HL-60 (cell line): ENCODE data around the gene KCNF1.

ENCODE experiments used
- GABPA ChIP-seq: IDR thresholded peaks from 2 replicates; pipeline ENCODE4 v1.6.1; 2012; ENCODE audit warnings: low read depth
- POLR2AphosphoS5 ChIP-seq: IDR thresholded peaks from 2 replicates; pipeline ENCODE4 v1.6.1; 2012; ENCODE audit warnings: low read depth
- TF ChIP-seq, protein P1 (sequence below): IDR thresholded peaks from 2 replicates; pipeline ENCODE4 v1.6.1; 2012; ENCODE audit warnings: low read depth; ENCODE audit not compliant: insufficient replicate concordance
- TF ChIP-seq, protein P2 (sequence below): IDR thresholded peaks from one replicate; pipeline ENCODE4 v1.5.1; 2011; ENCODE audit warnings: low read length, control low read depth, inconsistent platforms; ENCODE audit not compliant: insufficient read depth

DNA sequence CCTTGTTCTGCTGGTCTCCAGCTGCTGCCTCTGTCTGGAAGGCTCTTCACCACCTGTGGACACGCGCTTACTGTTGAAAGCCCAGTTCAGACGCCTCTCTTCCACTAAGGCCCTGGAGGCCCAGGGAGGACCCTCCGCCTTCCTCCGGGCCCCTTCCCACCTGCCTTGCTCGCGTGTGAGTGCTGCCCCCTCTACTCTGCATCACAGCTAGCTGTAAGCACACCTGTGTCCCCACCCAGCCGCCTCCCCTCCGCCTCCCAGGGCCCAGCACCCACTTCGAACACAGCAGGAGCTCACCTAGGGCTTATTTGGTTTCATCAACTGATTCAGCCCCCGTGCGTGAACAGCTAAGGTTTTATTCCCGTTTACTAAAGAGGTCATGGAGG lies 49.7 kb downstream of the KCNF1 start:
- TF ChIP-seq, protein P1, sequence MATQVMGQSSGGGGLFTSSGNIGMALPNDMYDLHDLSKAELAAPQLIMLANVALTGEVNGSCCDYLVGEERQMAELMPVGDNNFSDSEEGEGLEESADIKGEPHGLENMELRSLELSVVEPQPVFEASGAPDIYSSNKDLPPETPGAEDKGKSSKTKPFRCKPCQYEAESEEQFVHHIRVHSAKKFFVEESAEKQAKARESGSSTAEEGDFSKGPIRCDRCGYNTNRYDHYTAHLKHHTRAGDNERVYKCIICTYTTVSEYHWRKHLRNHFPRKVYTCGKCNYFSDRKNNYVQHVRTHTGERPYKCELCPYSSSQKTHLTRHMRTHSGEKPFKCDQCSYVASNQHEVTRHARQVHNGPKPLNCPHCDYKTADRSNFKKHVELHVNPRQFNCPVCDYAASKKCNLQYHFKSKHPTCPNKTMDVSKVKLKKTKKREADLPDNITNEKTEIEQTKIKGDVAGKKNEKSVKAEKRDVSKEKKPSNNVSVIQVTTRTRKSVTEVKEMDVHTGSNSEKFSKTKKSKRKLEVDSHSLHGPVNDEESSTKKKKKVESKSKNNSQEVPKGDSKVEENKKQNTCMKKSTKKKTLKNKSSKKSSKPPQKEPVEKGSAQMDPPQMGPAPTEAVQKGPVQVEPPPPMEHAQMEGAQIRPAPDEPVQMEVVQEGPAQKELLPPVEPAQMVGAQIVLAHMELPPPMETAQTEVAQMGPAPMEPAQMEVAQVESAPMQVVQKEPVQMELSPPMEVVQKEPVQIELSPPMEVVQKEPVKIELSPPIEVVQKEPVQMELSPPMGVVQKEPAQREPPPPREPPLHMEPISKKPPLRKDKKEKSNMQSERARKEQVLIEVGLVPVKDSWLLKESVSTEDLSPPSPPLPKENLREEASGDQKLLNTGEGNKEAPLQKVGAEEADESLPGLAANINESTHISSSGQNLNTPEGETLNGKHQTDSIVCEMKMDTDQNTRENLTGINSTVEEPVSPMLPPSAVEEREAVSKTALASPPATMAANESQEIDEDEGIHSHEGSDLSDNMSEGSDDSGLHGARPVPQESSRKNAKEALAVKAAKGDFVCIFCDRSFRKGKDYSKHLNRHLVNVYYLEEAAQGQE, result no peak
- TF ChIP-seq POLR2AphosphoS5, result no peak
- TF ChIP-seq, protein P2, sequence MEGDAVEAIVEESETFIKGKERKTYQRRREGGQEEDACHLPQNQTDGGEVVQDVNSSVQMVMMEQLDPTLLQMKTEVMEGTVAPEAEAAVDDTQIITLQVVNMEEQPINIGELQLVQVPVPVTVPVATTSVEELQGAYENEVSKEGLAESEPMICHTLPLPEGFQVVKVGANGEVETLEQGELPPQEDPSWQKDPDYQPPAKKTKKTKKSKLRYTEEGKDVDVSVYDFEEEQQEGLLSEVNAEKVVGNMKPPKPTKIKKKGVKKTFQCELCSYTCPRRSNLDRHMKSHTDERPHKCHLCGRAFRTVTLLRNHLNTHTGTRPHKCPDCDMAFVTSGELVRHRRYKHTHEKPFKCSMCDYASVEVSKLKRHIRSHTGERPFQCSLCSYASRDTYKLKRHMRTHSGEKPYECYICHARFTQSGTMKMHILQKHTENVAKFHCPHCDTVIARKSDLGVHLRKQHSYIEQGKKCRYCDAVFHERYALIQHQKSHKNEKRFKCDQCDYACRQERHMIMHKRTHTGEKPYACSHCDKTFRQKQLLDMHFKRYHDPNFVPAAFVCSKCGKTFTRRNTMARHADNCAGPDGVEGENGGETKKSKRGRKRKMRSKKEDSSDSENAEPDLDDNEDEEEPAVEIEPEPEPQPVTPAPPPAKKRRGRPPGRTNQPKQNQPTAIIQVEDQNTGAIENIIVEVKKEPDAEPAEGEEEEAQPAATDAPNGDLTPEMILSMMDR, result no peak
- no peak for TF ChIP-seq GABPA
